ENCODE data around the gene KANTR. TPM values are rescaled to one million over a fixed set of nuclear protein-coding genes. Genes with fewer than 3 reads are reported as not detected.
A peak's percentile ranks its signal among the peaks of the same experiment; 100 is the strongest.

KANTR gene
- total RNA-seq, 1 donor, result 8.6 TPM

GRCh38 chrX:53087388-53087831 is 6.5 kb upstream of the KANTR start:
- no peak overlapping the region for H3K4me3 ChIP-seq (ENCODE audit: low read depth, low read length)
- no peak for DNase-seq (ENCODE audit: low read depth)
- no peak for TF ChIP-seq CTCF (IDR thresholded peaks at IDR 0.05; ENCODE audit: insufficient read depth, low read depth, low read length)

- peak; percentile 74 for DNase-seq (ENCODE audit: low read depth)
- no peak for TF ChIP-seq CTCF (IDR thresholded peaks at IDR 0.05; ENCODE audit: insufficient read depth, low read depth, low read length)
- H3K4me3 ChIP-seq (ENCODE audit: low read depth, low read length), result peak overlapping the region; percentile 45
Observed at GRCh38 chrX:53088136-53088974, 5.6 kb upstream of the KANTR start.

GRCh38 chrX:53089224-53089842 is 4.6 kb upstream of the KANTR start:
- TF ChIP-seq CTCF (IDR thresholded peaks at IDR 0.05; ENCODE audit: insufficient read depth, low read depth, low read length), result peak; percentile 74
- H3K4me3 ChIP-seq (ENCODE audit: low read depth, low read length), result peak overlapping the region; percentile 45
- DNase-seq (ENCODE audit: low read depth), result peak; percentile 67

GRCh38 chrX:53089925-53090324 is 4.0 kb upstream of the KANTR start:
- no peak overlapping the region for H3K4me3 ChIP-seq (ENCODE audit: low read depth, low read length)
- DNase-seq (ENCODE audit: low read depth), result no peak
- TF ChIP-seq CTCF (IDR thresholded peaks at IDR 0.05; ENCODE audit: insufficient read depth, low read depth, low read length), result no peak

GRCh38 chrX:53091354-53091753 is 2.6 kb upstream of the KANTR start:
- TF ChIP-seq CTCF (IDR thresholded peaks at IDR 0.05; ENCODE audit: insufficient read depth, low read depth, low read length), result no peak
- no peak for DNase-seq (ENCODE audit: low read depth)
- no peak overlapping the region for H3K4me3 ChIP-seq (ENCODE audit: low read depth, low read length)

GRCh38 chrX:53093177-53093655 is 726 bp upstream of the KANTR start:
- TF ChIP-seq CTCF (IDR thresholded peaks at IDR 0.05; ENCODE audit: insufficient read depth, low read depth, low read length), result peak; percentile 57
- peak overlapping the region; percentile 62 for H3K4me3 ChIP-seq (ENCODE audit: low read depth, low read length)
- peak; percentile 82 for DNase-seq (ENCODE audit: low read depth)
